ENCODE results near the gene SDHB. TPM values are rescaled to one million over a fixed set of nuclear protein-coding genes. Genes with fewer than 3 reads are reported as not detected.
A peak's percentile ranks its signal among the peaks of the same experiment; 100 is the strongest.

Gene SDHB
- total RNA-seq, 1 experiment from 2014 or later = 307 TPM

DNA sequence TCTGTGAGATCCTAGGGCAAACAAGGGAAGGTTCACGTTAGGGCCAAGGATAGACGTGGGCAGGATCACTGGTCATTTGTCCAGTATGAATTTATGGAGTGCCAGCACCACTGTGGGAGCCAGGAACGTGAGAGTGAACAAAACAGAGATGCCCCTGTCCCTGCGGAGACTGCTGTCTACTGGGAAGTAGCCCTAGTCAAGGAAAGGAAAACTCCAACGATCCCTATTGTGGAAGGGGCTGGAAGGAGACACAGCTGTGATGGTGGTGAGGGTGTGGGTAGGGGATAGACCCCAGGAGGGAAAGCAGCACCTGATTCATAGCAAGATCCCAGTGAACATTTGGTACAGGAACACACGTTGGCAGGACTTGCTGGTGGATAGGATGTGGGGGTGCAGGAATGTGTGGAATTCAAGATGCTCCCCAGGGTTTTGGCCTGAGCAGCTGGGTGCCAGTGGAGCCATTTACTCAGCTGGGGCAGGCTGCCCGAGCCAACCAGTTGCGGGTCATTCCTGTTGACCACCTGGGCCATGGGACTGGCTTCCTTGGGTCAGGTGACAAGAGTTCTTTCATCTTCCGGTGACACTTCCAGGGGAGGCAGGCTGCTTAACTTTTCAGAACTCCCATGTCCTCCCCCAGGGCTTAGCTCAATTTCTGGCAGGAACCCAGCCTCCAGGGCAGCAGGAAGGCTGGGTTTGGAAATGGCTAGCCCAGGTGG, 40.9 kb downstream of the SDHB start:
- peak; percentile 82 for DNase-seq (ENCODE audit: low read depth)

GRCh38 chr1:17011439-17012307, 42.2 kb downstream of the SDHB start, which contains the start of gene ATP13A2:
Gene ATP13A2, minus strand, starts transcription at chr1:17011928. Its CDS starts 190 bp downstream, at chr1:17011738.
- DNase-seq (ENCODE audit: low read depth) = peak; percentile 76

GRCh38 chr1:17011092-17011438, 42.8 kb downstream of the SDHB start:
- DNase-seq (ENCODE audit: low read depth) = no peak

- DNase-seq (ENCODE audit: low read depth) = peak; percentile 18
Measured at GRCh38 chr1:17009706-17010105, 44.1 kb downstream of the SDHB start.

DNA sequence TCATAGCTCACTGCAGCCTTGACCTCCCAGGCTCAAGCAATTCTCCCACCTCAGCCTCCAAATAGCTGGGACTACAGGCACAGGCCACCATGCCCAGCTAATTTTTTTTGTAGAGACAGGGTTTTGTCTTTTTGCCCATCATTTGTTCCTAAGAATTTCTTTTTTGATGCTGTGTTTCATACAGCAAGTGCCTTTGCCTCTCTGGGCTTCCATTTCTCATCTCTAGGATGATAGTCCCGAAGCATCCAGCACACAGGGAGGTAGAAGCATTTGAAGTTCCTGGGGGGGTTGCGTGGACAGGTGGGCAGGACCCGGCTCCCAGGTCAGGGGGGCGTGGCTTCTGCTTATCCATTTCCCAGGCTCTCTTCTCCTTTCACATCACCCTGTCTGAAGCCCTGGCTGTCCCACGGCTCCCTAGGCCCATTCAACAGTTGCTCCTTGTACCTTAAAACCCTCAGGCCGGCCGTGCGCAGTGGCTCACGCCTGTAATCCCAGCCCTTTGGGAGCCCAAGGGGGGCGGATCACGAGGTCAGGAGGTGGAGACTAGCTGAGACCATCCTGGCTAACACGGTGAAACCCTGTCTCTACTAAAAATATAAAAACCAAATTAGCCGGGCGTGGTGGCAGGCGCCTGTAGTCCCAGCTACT, 45.5 kb downstream of the SDHB start:
- no peak for DNase-seq (ENCODE audit: low read depth)

DNA sequence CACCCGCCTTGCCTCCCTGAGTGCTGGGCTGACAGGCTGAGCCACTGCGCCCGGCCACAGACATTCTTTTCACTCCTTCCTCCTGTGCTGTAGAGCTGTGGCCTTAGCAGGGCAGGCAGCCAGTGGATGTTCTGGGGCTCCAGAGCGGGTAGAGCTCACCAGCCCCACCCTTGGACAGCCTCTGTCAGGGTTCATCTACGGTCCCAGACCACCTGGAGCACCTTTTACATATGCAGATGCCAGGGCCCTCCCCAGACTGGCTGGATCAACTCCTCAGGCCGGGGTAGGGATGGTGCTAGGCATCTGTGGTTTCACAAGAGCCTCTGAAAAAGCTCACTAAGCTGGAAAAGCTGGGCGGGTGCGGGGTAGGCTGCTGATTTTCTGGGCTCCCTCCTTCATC, 46.7 kb downstream of the SDHB start:
- DNase-seq (ENCODE audit: low read depth) = no peak

- no peak for DNase-seq (ENCODE audit: low read depth)
Measured at GRCh38 chr1:17005365-17005740, 48.5 kb downstream of the SDHB start.

GRCh38 chr1:17004466-17005364, 49.1 kb downstream of the SDHB start:
- peak; percentile 32 for DNase-seq (ENCODE audit: low read depth)

DNA sequence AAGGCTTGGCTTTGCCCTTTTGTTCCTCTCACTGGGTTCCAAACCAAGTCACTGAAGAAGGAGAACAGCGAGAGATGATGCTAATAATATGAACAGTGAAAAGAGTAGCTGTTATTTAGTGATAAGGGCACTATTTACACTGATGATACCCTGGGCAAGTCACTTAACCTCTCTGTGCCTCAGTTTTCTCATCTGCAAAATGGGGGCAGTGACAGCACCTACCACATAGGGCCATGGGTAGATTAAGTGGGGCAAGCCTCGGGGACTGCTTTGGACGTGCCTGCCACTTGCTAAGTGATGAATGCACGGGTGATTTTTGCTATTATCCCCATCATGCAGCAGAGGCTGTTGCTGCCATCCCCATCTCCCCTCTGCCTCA, 51.3 kb downstream of the SDHB start:
- no peak for DNase-seq (ENCODE audit: low read depth)

GRCh38 chr1:17001760-17002523, 51.9 kb downstream of the SDHB start:
- no peak for DNase-seq (ENCODE audit: low read depth)

GRCh38 chr1:16999863-17000262, 54.0 kb downstream of the SDHB start:
- DNase-seq (ENCODE audit: low read depth) = no peak

- no peak for DNase-seq (ENCODE audit: low read depth)
Measured at GRCh38 chr1:16998589-16998988, 55.2 kb downstream of the SDHB start.

DNA sequence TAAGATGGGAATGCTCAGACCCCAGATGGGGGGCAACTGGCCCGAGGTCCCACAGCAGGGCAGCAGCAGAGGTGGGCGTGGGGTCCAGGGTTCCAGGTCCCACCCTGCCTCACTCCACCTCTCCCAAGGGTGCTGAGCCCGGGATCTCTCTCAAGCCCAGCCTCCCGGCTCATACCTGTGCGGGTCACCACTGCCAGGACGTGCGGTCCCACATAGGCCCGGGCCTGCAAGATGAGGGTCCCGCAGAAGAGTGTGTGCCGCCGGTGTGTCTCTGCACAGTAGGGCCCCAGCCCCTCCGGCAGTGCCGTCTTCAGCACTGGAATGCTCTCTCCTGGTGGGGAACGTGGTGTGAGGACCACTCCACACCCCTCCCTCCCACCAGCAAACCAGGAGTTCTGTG, 57.0 kb downstream of the SDHB start:
- no peak for DNase-seq (ENCODE audit: low read depth)

GRCh38 chr1:16993521-16994038, 60.3 kb downstream of the SDHB start:
- DNase-seq (ENCODE audit: low read depth) = no peak

GRCh38 chr1:16992675-16993074, 61.2 kb downstream of the SDHB start:
- DNase-seq (ENCODE audit: low read depth) = no peak

GRCh38 chr1:16992102-16992501, 61.7 kb downstream of the SDHB start:
- DNase-seq (ENCODE audit: low read depth) = no peak

- no peak for DNase-seq (ENCODE audit: low read depth)
Measured at GRCh38 chr1:16991571-16991970, 62.3 kb downstream of the SDHB start.

- DNase-seq (ENCODE audit: low read depth) = no peak
Measured at GRCh38 chr1:16989676-16990391, 64.0 kb downstream of the SDHB start.

DNA sequence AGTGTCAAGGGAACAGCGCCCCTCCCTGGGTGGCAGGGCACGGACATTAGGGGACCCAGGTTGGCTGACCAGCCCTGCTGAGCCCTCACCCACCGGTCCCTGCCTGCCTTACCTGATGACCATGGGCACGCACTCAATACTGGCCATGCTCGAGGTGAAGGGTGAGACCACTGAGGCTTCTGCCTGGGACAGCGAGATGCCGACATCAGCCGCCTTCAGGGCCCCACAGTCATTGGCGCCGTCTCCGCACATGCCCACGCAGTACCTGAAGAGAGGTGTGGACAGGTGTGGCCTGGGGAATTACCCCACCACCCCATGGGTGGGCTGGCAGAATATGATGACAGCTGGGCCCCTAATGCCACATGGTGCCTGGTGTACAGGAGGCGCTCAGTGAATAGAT, 65.6 kb downstream of the SDHB start:
- no peak for DNase-seq (ENCODE audit: low read depth)

DNA sequence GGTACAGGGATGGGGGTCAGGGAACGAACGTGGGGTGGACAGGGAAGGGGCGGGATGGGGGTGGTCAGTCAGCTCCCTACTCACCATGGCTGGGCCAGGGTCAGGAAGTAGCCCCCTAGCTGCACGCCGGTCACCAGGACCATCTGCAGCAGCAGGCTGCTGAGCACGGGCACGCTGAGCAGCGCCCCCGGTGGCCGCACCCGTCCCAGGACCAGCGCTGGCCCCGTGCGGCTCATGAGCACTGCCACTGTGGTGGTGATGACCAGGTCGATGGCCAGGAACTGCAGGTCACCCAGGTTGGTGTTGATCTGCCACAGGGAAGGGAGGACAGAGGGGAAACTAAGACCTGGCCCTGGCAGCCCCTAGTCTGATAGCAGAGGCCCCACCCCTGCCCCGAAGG, 66.9 kb downstream of the SDHB start:
- no peak for DNase-seq (ENCODE audit: low read depth)

Measured in M059J (cell line).